T follicular helper cell (primary cell): ENCODE results near the gene LILRA2.
"Not testable (repeated sequence)": the region's sequence is repeated elsewhere in the genome, so short reads cannot be mapped to it uniquely, and the experiment has no call there.

Experiments
- DNase-seq: peaks from one replicate; pipeline ENCODE4 v3.0.0-alpha.2; 2020; ENCODE audit warnings: low read depth

Gene LILRA2

GRCh38 chr19:54609356-54609791 is 35.8 kb downstream of the LILRA2 start:
- DNase-seq: no peak

GRCh38 chr19:54612428-54612827 is 38.8 kb downstream of the LILRA2 start:
- DNase-seq: no peak

- no peak for DNase-seq
Observed at GRCh38 chr19:54614726-54615125, 41.1 kb downstream of the LILRA2 start.

- DNase-seq: no peak
Observed at GRCh38 chr19:54616057-54616456, 42.5 kb downstream of the LILRA2 start.

- no peak for DNase-seq
Observed at GRCh38 chr19:54616821-54617560, 43.4 kb downstream of the LILRA2 start.

GRCh38 chr19:54620464-54620863 is 46.9 kb downstream of the LILRA2 start:
- no peak for DNase-seq

GRCh38 chr19:54622431-54622830 is 48.8 kb downstream of the LILRA2 start:
- DNase-seq: no peak

GRCh38 chr19:54624234-54624633 is 50.6 kb downstream of the LILRA2 start:
- DNase-seq: not testable (repeated sequence)

GRCh38 chr19:54624934-54625730 is 51.5 kb downstream of the LILRA2 start:
- DNase-seq: not testable (repeated sequence)

GRCh38 chr19:54626757-54627156 is 53.2 kb downstream of the LILRA2 start:
- DNase-seq: no peak

GRCh38 chr19:54627912-54628311 is 54.3 kb downstream of the LILRA2 start:
- not testable (repeated sequence) for DNase-seq

GRCh38 chr19:54630262-54630661 is 56.7 kb downstream of the LILRA2 start, which contains the start of gene LILRB1:
Gene LILRB1 (plus strand): TSS chr19:54630484. CDS start chr19:54631074, 590 bp downstream.
- not testable (repeated sequence) for DNase-seq

- no peak for DNase-seq
Observed at GRCh38 chr19:54630782-54631181, 57.2 kb downstream of the LILRA2 start.

GRCh38 chr19:54631489-54632337 is 58.1 kb downstream of the LILRA2 start:
- DNase-seq: not testable (repeated sequence)

GRCh38 chr19:54632517-54632916 is 58.9 kb downstream of the LILRA2 start:
- DNase-seq: not testable (repeated sequence)

GRCh38 chr19:54633401-54633800 is 59.8 kb downstream of the LILRA2 start:
- DNase-seq: no peak

GRCh38 chr19:54636081-54636480 is 62.5 kb downstream of the LILRA2 start:
- DNase-seq: not testable (repeated sequence)

GRCh38 chr19:54638683-54639082 is 65.1 kb downstream of the LILRA2 start:
- no peak for DNase-seq
